ENCODE results near the gene LGALS9B.
"Not testable (repeated sequence)": the region's sequence is repeated elsewhere in the genome, so short reads cannot be mapped to it uniquely, and the experiment has no call there.

LGALS9B gene

GRCh38 chr17:20466999-20467398 lies 340 bp downstream of the LGALS9B start:
- DNase-seq (ENCODE audit: low read depth in 2 of 2): not testable (repeated sequence)

GRCh38 chr17:20466553-20466952 lies 786 bp downstream of the LGALS9B start:
- not testable (repeated sequence) for DNase-seq (ENCODE audit: low read depth in 2 of 2)

DNA sequence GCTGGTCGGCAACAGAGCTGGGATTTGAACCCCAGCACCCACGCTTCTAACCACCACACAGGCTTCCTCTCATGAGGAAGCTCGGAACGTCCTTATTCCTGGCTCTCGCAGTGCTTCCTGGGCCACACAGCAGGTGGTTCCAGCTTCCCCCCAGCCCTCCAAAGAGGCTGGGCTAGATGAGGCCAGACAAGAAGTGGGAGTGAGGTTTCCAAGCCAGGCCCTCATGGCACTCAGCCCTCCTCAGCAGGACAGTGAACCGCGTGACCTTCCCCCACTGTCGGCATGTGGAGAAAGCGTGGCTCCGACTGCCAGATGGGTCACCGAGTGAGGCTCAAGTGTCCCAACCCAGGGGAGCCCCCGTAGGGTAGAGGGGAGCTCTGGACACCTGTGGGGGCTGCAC lies 1.8 kb downstream of the LGALS9B start:
- not testable (repeated sequence) for DNase-seq (ENCODE audit: low read depth in 2 of 2)

DNA sequence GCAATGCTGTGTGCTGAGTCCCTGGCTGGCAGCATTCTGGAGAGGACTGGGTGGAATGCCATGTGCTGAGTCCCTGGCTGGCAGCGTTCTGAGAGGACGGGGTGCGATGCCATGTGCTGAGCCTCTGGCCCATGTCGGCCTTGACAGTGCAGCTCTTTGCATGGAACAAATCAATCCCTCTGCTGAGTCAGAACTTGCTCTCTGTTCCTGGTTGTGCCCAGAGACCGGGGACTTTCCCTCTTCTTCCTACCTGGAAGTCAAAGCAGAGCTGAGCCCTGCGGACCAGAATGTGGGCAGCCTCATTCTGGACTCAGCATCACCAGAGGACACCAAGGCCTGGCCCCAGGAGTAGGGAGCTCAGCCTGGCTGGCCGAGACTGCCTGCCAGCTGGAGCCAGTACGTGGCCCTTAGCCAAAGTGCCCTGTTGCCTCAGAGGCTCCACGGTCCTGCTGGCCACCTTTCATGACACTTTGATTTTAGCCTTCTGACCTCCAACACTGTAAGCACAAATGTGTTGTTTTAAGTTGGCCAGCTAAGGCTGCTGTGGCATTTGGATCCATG lies 2.4 kb downstream of the LGALS9B start:
- not testable (repeated sequence) for DNase-seq (ENCODE audit: low read depth in 2 of 2)

DNA sequence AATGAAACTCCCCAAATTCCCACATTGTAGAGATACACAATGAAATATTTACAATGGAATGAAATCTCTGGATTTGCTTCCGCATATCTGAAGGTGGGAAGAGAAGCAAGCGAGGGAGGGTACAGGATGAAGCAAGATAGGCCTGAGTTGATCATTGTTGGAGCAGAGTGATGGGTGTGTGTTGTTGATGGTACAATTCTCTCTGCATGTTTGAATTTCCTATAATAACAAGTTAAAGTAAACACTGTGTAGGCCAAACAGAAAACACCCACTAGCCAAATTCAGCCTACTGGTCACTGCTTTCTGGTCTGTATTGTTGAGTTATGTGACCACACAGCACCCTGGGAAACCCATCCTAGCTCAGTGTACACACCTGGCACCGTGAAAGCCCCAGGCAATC lies 5.2 kb downstream of the LGALS9B start:
- DNase-seq (ENCODE audit: low read depth in 2 of 2): not testable (repeated sequence)

DNA sequence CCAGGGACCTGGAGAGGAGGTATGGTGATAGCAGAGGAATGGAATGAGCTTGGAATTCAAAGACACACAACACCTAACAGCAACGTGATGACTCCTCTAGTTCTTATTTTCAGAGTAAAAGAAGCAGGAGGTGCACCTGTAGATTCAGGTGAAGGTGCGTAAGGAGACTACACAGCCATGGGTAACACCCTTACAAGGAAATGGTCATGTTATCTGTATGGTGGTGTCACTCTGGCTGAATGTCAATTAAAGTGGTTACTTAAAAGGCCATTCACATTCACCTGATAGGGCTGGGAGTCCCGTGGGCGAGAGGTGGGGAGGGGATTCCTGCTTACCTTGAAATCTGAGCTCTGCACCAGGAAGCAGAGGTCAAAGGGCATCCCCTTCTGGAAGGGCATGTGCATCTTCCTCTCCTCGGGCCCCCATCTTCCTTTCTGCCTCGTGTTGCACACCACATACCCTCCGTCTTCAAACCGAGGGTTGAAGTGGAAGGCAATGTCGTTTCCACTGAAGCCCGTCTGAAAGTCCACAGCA lies 9.4 kb downstream of the LGALS9B start:
- not testable (repeated sequence) for DNase-seq (ENCODE audit: low read depth in 2 of 2)

- not testable (repeated sequence) for DNase-seq (ENCODE audit: low read depth in 2 of 2)
Measured at GRCh38 chr17:20455106-20455505, 12.2 kb downstream of the LGALS9B start.

GRCh38 chr17:20453820-20454434 lies 13.4 kb downstream of the LGALS9B start:
- DNase-seq (ENCODE audit: low read depth in 2 of 2): not testable (repeated sequence)

DNA sequence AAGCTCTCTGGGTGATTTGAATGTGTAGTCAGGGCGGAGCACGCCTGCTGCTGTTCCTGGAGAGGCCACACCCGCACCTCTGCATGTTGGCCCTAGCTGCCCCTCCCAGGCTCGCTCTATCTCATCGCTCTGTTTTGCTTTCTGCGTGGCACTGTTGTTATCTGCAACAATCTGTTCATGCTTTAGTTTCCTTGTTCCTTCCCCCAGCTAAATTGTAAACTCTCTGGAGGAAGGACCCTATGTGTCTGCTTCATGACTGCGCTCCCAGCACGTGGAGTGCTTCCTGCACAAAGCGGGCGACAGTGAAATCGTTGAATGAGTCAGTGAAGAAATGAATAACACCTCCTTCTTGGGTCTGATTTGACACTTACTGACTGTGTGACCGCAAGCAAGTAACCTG lies 16.5 kb downstream of the LGALS9B start:
- not testable (repeated sequence) for DNase-seq (ENCODE audit: low read depth in 2 of 2)

- DNase-seq (ENCODE audit: low read depth in 2 of 2): not testable (repeated sequence)
Measured at GRCh38 chr17:20447534-20448321, 19.6 kb downstream of the LGALS9B start.

- not testable (repeated sequence) for DNase-seq (ENCODE audit: low read depth in 2 of 2)
Measured at GRCh38 chr17:20446895-20447294, 20.4 kb downstream of the LGALS9B start.

GRCh38 chr17:20444581-20445236 lies 22.6 kb downstream of the LGALS9B start:
- DNase-seq (ENCODE audit: low read depth in 2 of 2): not testable (repeated sequence)

DNA sequence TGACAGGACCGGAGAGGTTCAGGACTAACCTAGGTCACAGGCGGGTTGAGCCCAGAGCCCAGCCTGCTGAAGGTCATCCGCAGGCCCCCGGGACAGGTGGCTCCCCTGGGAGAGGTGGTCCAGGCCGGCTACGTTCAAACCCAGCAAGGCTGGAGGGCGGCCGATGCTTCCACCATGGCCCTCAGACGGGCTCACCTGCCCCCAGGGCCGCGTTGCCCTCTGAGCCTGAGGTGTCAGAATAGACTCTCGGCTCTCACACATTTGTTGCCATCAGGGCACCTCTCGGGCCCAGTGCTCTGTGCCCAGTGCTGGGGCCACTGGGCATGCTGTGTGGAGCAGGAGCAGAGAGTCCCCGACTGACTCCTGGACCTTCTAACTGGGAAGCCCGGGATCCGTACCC lies 23.2 kb downstream of the LGALS9B start:
- not testable (repeated sequence) for DNase-seq (ENCODE audit: low read depth in 2 of 2)

DNA sequence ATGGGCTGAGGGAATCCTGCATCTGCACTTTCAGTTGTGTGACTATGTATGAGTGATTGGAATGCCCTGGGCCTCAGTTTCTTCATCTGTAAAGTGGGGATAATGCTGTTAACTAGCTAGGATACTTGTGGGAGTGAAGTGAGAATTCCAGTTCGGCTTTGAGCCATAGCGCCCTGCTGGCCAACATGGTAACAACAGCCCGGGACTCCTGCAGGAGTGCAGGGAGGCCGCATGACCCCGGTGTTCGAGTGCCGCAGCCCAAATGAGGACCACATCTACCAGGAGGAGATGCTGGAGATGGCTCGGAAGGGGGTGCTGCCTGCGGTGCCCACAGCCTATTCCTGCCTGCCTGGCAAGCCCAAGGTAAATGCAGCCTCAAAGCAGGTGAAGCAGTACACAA lies 23.7 kb downstream of the LGALS9B start:
- not testable (repeated sequence) for DNase-seq (ENCODE audit: low read depth in 2 of 2)

DNA sequence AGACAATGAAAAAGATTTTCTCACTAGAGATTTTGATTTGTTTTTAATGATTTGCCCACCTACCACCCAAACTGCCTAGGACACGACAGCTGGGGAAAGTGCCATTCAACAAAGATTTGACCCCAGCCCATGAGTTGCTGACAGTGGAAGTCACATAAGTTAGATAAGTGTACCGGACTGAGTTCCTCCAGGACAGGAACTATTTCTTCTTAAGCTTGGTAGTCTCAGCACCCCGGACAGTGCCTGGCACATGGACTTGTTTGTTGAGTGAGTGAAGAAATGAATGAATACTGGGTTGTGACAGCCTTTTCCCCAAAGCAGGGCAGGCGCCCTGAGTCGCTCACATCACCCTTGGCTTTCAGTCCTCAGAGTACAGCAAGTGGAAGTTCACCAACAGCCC lies 26.7 kb downstream of the LGALS9B start:
- DNase-seq (ENCODE audit: low read depth in 2 of 2): not testable (repeated sequence)

DNA sequence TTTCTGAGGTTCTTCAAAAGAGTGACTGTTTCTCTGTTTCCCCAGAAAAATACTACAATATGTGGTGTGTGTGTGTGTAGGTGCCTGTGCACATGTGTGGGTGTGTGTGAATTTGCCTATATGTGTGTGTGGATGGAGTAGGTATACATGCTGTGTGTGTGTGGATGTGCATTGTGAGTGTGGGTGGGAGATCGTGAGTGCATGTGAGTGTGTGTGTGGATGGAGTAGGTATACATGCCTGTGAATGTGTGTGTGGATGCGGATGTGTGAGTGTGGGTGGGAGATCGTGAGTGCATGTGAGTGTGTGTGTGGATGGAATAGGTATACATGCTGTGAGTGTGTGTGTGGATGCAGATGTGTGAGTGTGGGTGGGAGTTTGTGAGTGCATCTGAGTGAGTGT lies 32.2 kb downstream of the LGALS9B start:
- not testable (repeated sequence) for DNase-seq (ENCODE audit: low read depth in 2 of 2)

DNA sequence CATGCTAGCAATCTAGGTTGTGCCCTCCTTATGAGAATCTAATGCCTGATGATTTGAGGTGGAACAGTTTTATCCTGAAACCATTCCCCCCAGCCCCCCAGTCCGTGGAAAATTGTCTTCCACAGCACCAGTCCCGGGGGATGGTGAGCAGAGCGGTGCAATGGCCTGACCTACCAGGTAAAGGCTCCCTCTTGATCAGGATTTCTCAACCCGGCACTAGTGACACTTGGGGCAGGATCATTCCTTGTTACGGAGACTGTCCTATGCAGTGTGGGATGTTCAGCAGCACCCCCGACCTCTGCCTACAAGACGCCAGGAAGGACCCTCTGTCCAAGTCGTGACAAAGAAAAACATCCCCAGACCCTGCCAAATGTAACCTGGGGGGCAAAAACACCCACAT lies 34.0 kb downstream of the LGALS9B start:
- DNase-seq (ENCODE audit: low read depth in 2 of 2): not testable (repeated sequence)

GRCh38 chr17:20427264-20427663 lies 40.1 kb downstream of the LGALS9B start:
- DNase-seq (ENCODE audit: low read depth in 2 of 2): not testable (repeated sequence)

DNA sequence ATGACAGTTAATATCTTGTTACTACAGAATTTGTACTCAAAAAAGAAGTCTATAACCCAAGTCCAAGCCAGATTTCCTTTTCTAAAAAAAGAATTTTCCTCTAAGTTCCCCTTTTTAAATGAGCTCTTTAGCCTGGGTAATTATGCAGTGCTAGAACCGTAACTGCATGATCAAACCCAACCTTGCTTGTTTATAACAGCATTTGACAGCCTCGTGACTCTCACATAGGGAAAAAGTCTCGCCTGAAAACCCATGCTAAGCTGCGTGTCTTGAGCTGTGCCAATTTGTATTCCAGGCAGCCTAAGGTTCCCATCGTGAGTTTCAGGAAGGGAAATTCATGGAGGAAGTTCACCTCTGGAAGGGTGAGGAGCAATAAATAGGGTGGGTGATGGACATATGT lies 44.5 kb downstream of the LGALS9B start:
- not testable (repeated sequence) for DNase-seq (ENCODE audit: low read depth in 2 of 2)

GRCh38 chr17:20418838-20419237 lies 48.5 kb downstream of the LGALS9B start:
- not testable (repeated sequence) for DNase-seq (ENCODE audit: low read depth in 2 of 2)

DNA sequence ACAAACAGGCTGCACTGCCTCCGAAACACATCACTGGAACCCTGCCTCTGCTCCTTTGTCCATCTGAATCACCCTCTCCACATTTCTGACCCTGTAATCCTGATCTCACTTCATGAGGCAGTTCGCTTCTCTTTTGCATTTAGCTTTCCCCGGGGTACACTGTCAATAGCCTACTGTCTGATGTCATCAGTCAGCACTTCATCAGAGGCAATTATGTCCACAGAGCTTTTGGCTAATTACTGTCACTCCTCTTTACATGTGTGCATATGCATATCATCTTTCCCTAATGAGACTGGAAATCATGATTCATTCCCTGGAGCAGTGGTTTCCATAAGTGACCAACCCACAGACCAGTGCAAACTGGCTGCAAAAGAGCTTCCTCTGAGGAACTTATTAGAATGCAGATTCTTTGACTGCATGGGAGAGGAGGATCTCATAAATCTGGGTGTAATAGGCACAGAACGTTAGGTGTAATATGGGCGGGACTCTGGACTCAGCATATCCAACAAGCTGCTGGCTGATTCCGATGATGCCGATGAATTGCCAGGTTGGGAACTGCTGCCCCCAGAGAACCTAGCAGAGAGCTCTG lies 49.8 kb downstream of the LGALS9B start:
- not testable (repeated sequence) for DNase-seq (ENCODE audit: low read depth in 2 of 2)
